Cardiac fibroblast (primary cell): ENCODE measurements around the gene GALR3.

Experiments used
- DNase-seq, 2 donors: peaks; one replicate each; pipeline versions ENCODE4 v3.0.0 to v3.0.0-alpha.2; 2010; ENCODE audit warnings: low read depth in 2 of 2
- H3K4me3 ChIP-seq, 2 donors: replicated peaks in 1 of 2; 1 replicate in 1 of 2; 2 replicates in 1 of 2; pipeline ENCODE4 v1.5.1; 2011; ENCODE audit warnings: low read depth in 2 of 2, low read length in 2 of 2, mild to moderate bottlenecking in 2 of 2, moderate library complexity in 1 of 2
- TF ChIP-seq, protein P1 (sequence below): IDR thresholded peaks from one replicate; pipeline ENCODE4 v1.5.1; 2011; ENCODE audit warnings: low read depth, mild to moderate bottlenecking, low read length, inconsistent platforms

GALR3 gene

DNA sequence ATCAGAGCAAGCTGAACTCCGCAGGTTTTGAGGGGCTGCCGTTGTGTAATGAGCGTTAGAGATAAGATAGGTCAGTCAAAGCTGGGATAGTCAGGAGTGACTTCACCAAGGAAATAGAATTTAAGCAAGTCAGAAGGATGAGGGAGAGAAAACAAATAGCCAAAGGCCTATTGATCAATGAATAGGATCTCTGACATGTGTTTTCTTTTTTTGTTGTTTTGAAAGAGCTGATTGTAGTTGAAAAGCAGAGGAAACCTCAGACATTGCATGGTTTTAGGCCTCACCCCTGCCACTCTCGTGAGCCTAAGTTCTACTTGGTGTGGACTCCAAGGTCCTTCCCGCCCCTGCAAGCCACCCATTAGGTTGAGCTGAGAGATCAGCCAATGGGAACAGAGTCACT, 29.2 kb downstream of the GALR3 start:
- H3K4me3 ChIP-seq = no peak overlapping the region

DNA sequence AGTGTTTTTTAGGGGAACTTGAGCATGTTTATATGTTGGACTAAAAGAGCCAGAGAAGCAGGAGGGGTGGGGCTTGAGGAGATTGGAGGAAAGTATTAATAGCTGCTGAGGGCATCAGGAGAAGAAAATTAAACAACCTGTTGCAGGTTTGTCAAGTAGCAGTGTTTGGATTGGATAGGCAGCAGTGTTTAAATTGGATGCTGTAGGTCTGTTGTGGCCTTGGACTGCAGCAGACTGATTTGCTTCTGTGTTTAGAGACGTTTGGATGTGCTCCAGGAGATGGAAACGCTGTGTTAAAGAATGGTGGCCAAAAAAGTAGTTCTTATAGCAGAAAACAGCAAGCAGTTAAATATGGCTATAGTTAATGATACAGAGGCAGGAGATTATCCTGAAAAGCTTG, 31.8 kb downstream of the GALR3 start:
- H3K4me3 ChIP-seq = no peak overlapping the region
- TF ChIP-seq, protein P1, sequence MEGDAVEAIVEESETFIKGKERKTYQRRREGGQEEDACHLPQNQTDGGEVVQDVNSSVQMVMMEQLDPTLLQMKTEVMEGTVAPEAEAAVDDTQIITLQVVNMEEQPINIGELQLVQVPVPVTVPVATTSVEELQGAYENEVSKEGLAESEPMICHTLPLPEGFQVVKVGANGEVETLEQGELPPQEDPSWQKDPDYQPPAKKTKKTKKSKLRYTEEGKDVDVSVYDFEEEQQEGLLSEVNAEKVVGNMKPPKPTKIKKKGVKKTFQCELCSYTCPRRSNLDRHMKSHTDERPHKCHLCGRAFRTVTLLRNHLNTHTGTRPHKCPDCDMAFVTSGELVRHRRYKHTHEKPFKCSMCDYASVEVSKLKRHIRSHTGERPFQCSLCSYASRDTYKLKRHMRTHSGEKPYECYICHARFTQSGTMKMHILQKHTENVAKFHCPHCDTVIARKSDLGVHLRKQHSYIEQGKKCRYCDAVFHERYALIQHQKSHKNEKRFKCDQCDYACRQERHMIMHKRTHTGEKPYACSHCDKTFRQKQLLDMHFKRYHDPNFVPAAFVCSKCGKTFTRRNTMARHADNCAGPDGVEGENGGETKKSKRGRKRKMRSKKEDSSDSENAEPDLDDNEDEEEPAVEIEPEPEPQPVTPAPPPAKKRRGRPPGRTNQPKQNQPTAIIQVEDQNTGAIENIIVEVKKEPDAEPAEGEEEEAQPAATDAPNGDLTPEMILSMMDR = no peak
- no peak for DNase-seq

More for the DNA sequence above, 29.2 kb downstream of the GALR3 start:
- TF ChIP-seq, protein P1 = no peak
- DNase-seq = no peak

DNA sequence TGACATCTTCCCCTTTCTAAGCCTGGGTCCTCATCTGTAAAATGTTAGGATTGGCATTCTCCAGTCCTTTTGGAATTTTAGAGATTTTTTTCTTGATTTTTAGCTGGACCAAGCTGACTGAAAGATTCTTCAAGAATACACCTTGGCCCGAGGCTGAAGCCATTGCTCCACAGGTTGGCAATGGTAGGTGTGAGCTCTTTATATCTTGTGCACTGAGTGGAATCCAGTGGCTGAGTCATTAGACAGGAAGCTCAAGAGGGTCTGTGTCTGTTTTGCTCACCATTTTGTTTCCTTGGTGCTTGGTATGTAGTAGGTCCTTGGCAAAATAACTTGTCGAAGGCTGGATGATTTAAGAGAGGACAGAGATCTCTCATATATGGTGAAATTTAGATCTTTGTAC, 32.3 kb downstream of the GALR3 start:
- DNase-seq = no peak
- TF ChIP-seq, protein P1 = no peak

DNA sequence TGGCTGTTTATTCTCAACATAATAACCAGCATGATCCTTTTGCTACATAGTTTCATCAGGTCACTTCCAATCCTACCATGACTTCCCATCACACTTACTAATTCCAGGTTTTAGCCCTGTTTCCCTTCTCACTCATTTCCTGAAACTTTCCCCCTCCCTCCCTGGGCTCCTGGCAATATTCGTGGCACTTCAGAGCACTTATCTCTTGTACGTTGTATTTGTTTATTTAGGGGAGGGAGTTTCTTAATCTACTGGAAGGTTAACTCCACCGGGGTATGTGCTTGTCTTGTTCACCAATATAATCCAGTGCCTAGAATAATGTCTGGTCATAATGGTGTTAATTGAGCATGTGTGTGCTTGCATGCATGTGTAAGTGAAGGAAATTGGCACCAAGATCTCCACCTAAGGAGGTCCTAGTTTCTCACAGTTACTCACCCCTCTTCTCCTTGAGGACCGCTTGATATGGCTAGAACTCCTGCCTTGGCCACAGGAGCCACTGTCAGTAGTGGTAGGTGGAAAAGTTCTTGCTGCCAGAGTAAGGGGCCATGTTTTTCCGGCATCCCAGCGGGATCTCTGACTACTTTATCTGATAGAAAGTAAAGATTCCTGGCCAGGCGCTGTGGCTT, 37.7 kb downstream of the GALR3 start:
- H3K4me3 ChIP-seq = no peak overlapping the region
- DNase-seq = peak in 1 of 2 donors; percentile 24
- TF ChIP-seq, protein P1 = no peak

More for the DNA sequence above, 32.3 kb downstream of the GALR3 start:
- H3K4me3 ChIP-seq = no peak overlapping the region

DNA sequence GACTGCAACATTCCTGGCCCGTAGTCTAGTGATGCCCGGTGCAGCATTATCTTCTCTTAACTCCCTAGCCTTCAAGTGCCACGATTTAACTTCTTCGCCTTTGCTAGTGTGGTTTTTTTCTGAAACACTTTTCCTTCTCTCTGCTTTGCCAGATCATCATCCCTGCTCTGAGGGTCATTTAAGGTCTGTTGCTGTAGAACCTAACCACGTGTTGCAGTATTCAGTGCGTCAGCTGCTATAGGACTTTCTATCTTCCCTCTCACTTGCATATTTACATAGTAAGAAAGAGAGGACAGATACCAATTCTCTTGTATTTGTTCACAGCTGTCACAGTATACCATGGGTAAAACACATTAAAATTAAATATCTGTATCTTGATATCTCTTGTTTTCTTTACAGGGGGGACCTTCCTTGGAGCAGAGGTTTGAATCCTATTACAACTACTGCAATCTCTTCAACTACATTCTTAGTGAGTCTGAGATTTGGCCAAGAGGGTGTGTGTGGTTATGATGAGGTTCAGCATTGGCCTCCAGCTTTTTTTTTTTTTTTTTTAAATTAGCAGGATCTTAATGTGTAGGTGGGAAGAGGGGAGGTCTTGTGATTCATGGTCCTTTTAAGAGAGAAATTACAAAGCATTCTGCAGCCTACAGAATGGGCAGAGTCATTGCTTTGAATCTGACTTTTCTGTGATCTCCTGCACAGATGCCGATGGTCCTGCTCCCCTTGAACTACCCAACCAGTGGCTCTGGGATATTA, 39.6 kb downstream of the GALR3 start:
- H3K4me3 ChIP-seq = no peak overlapping the region
- no peak for DNase-seq
- TF ChIP-seq, protein P1 = no peak

DNA sequence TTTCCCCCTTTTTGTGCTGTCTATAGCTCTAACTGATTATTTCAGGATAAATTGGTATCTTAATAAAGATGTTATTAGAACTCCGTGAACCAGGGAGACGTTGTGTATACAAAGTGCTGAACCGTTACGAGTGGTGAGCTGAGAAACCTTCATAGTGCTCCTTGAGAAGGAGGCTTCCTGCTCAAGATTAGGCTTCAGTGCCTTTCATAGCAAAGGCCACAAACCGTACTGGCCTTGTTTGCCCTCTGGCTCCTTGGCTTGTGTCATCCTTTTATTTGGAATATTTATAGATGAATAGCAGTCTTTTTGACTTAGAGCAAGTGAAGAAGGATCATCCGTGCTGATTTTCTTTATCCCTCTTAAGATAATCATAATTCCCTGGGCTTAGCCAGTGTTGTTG, 42.3 kb downstream of the GALR3 start:
- TF ChIP-seq, protein P1 = no peak

More for the DNA sequence above, 42.3 kb downstream of the GALR3 start:
- DNase-seq = no peak
- no peak overlapping the region for H3K4me3 ChIP-seq
